Measurements from ENCODE around the gene RUNDC3A.

The RUNDC3A gene

DNA sequence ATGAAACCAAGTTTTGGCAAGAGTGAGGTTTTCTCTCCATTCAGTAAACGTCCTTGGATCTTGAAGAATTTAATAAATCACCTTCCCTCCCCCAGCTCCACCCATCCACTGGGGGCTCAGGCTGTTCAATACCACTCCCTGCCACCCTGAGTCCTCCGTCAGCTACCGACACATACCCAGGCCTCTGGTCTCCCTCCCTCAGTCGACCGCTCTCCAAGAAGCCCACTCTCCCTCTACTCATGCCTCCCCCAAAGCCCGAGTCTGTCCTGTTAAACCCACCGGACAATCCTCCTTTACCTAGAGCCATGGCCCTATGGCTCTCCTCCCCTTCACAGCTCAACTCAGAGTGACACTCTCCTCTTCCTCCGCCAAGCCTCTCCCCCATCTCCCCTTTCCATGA is 20.8 kb upstream of the RUNDC3A start:
- no peak overlapping the region for H3K27ac ChIP-seq (ENCODE audit: low read depth, low read length)
- H3K79me2 ChIP-seq (ENCODE audit: insufficient read depth, low read length) = no peaks in the 10 kb centered on the region
- H3F3A ChIP-seq (ENCODE audit: insufficient read depth) = no peaks in the 10 kb centered on the region
- H3K36me3 ChIP-seq (ENCODE audit: low read length) = no peaks in the 10 kb centered on the region
- H2AFZ ChIP-seq (ENCODE audit: low read depth, low read length, severe bottlenecking) = no peak overlapping the region
- H3K4me3 ChIP-seq (ENCODE audit: insufficient read depth, low read length, poor library complexity, severe bottlenecking) = no peak overlapping the region
- no peaks in the 10 kb centered on the region for H3K27me3 ChIP-seq (ENCODE audit: low read length)
- no peak overlapping the region for H3K9ac ChIP-seq (ENCODE audit: low read length)
- H3K9me2 ChIP-seq (replicated peaks; ENCODE audit: insufficient read depth, low read length) = no peaks in the 10 kb centered on the region
- H4K20me1 ChIP-seq (ENCODE audit: low read depth, low read length) = no peaks in the 10 kb centered on the region
- TF ChIP-seq, protein P1, sequence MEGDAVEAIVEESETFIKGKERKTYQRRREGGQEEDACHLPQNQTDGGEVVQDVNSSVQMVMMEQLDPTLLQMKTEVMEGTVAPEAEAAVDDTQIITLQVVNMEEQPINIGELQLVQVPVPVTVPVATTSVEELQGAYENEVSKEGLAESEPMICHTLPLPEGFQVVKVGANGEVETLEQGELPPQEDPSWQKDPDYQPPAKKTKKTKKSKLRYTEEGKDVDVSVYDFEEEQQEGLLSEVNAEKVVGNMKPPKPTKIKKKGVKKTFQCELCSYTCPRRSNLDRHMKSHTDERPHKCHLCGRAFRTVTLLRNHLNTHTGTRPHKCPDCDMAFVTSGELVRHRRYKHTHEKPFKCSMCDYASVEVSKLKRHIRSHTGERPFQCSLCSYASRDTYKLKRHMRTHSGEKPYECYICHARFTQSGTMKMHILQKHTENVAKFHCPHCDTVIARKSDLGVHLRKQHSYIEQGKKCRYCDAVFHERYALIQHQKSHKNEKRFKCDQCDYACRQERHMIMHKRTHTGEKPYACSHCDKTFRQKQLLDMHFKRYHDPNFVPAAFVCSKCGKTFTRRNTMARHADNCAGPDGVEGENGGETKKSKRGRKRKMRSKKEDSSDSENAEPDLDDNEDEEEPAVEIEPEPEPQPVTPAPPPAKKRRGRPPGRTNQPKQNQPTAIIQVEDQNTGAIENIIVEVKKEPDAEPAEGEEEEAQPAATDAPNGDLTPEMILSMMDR (IDR thresholded peaks at IDR 0.05; ENCODE audit: insufficient read depth, low read length, poor library complexity, severe bottlenecking) = no peak
- no peak for TF ChIP-seq EZH2phosphoT487 (conservative IDR thresholded peaks at IDR 0.05; ENCODE audit: low read length)
- no peak overlapping the region for H3K4me2 ChIP-seq (ENCODE audit: low read depth, low read length, poor library complexity, severe bottlenecking)
- no peaks in the 10 kb centered on the region for H3K9me3 ChIP-seq (ENCODE audit: insufficient read depth, low read length)

DNA sequence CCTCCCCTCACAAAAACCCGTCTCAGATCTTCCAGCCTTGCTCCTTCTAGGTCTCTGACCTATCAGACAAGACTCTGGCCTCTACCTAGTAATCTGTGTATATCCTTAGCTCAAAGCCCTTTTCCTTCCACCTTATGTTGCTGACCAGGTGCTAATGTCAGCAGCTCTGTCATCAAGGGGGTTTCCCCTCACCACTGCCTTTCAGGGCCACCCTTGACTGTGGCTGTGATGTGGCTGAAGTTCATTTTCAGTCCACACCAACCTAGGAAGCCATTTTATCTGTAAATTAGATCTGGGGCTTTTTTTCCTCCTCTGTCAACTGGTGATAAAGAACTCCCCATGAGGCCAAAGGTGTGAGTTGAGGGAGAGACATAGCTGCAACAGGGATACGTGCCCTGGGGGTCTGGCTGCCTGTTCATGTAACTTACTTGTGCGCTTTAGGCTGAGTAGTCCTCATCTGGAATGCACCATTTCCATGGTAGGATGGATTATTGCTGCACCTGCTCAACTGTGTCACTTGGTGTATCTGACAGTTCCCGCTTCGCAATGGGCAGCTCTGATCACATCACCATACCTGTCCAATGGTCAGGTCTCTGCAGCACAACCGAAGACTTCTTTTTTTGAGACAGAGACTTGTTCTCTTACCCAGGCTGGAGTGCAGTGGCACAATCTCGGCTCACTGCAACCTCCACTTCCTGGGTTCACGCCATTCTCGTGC is 14.7 kb upstream of the RUNDC3A start:
- Histone ChIP-seq H4K20me1 (ENCODE audit: low read depth, low read length) (no peaks in the 10 kb centered on the region), H3K36me3 (ENCODE audit: low read length) (no peaks in the 10 kb centered on the region), H2AFZ (ENCODE audit: low read depth, low read length, severe bottlenecking) (no peak overlapping the region), H3K9me2 (replicated peaks; ENCODE audit: insufficient read depth, low read length) (no peaks in the 10 kb centered on the region), H3K4me3 (ENCODE audit: insufficient read depth, low read length, poor library complexity, severe bottlenecking) (no peak overlapping the region), H3K4me2 (ENCODE audit: low read depth, low read length, poor library complexity, severe bottlenecking) (no peak overlapping the region), H3K27ac (ENCODE audit: low read depth, low read length) (no peak overlapping the region), H3K79me2 (ENCODE audit: insufficient read depth, low read length) (no peaks in the 10 kb centered on the region), H3K9ac (ENCODE audit: low read length) (no peak overlapping the region), H3F3A (ENCODE audit: insufficient read depth) (no peaks in the 10 kb centered on the region), H3K9me3 (ENCODE audit: insufficient read depth, low read length) (no peaks in the 10 kb centered on the region), H3K27me3 (ENCODE audit: low read length) (no peaks in the 10 kb centered on the region)
- TF ChIP-seq, protein P1 (IDR thresholded peaks at IDR 0.05; ENCODE audit: insufficient read depth, low read length, poor library complexity, severe bottlenecking) = no peak
- no peak for TF ChIP-seq EZH2phosphoT487 (conservative IDR thresholded peaks at IDR 0.05; ENCODE audit: low read length)

DNA sequence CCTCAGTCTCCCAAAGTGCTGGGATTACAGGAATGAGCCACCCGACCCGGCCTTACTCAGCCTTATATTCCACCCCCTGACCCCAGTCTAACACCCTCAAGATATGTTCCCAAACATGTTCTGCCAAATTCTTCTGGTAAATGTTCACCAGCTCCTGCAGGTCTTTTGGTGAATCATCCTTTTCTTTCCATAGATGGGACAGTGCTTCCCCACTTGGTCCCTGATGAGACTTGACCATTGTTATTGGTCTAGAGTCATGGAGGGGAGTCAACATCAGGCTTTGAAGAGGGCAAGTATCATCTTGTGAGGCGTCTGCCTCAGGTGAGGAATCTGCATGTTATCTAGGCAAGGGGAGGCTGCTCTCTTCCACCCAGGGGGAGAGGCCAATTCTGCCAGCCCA is 10.4 kb upstream of the RUNDC3A start:
- Histone ChIP-seq H3K9me3 (ENCODE audit: insufficient read depth, low read length) (no peaks in the 10 kb centered on the region), H3K27me3 (ENCODE audit: low read length) (no peaks in the 10 kb centered on the region), H3K79me2 (ENCODE audit: insufficient read depth, low read length) (no peaks in the 10 kb centered on the region), H3F3A (ENCODE audit: insufficient read depth) (no peaks in the 10 kb centered on the region), H3K9ac (ENCODE audit: low read length) (no peak overlapping the region), H3K4me2 (ENCODE audit: low read depth, low read length, poor library complexity, severe bottlenecking) (no peak overlapping the region), H3K27ac (ENCODE audit: low read depth, low read length) (no peak overlapping the region), H3K4me3 (ENCODE audit: insufficient read depth, low read length, poor library complexity, severe bottlenecking) (no peak overlapping the region), H2AFZ (ENCODE audit: low read depth, low read length, severe bottlenecking) (no peak overlapping the region), H4K20me1 (ENCODE audit: low read depth, low read length) (no peaks in the 10 kb centered on the region), H3K9me2 (replicated peaks; ENCODE audit: insufficient read depth, low read length) (no peaks in the 10 kb centered on the region), H3K36me3 (ENCODE audit: low read length) (no peaks in the 10 kb centered on the region)
- TF ChIP-seq EZH2phosphoT487 (conservative IDR thresholded peaks at IDR 0.05; ENCODE audit: low read length) = no peak
- TF ChIP-seq, protein P1 (IDR thresholded peaks at IDR 0.05; ENCODE audit: insufficient read depth, low read length, poor library complexity, severe bottlenecking) = no peak

All from SU-DHL-6 (cell line).